Measurements from ENCODE around the gene MCF2L2.

- TF ChIP-seq POLR2A (IDR thresholded peaks at IDR 0.05) (no peak), CTCF (IDR thresholded peaks at IDR 0.05) (no peak)
These were observed 98.9 kb downstream of the MCF2L2 start for GRCh38 chr3:183329543-183329942.
